GM18520 (cell line): ENCODE results near the gene MYOM1.
"Not testable (repeated sequence)": the region's sequence is repeated elsewhere in the genome, so short reads cannot be mapped to it uniquely, and the experiment has no call there.

ENCODE experiments used
- ATAC-seq: cut with Tn5 transposase; IDR thresholded peaks from one replicate; pipeline ENCODE4 v1.9.1; 2021; ENCODE audit not compliant: unreplicated experiment

The MYOM1 gene

GRCh38 chr18:3041843-3042242, 177.9 kb downstream of the MYOM1 start:
- ATAC-seq, result no peak

- no peak for ATAC-seq
Observed at GRCh38 chr18:3040881-3041280, 178.9 kb downstream of the MYOM1 start.

- ATAC-seq, result no peak
Observed at GRCh38 chr18:3040173-3040572, 179.6 kb downstream of the MYOM1 start.

DNA sequence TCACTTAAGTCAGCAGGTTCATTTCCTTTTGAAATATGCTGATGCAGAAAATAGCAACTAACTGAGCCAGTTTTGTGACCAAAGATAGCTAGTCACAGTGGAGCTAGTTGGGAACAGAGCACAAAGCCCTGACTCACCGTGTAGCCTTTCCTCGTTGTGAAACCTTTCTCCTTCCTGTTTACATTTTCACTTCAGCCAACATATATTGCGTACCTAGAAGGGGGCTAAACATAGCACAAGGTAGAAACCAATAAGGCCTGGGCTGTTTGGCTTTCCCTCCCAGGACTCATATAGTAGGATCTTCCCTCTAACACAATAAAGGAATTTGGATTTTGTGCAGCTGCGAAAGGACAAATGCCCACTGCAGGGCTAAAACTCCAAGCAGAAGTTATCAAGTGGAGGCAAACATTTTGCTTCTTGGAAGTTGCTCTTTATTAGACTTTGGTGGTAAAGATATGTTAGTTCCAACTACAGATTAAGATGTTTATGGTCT, 182.3 kb downstream of the MYOM1 start:
- peak; percentile 81 for ATAC-seq

GRCh38 chr18:3036108-3036507, 183.7 kb downstream of the MYOM1 start:
- ATAC-seq, result no peak

GRCh38 chr18:3035635-3036034, 184.1 kb downstream of the MYOM1 start:
- no peak for ATAC-seq

DNA sequence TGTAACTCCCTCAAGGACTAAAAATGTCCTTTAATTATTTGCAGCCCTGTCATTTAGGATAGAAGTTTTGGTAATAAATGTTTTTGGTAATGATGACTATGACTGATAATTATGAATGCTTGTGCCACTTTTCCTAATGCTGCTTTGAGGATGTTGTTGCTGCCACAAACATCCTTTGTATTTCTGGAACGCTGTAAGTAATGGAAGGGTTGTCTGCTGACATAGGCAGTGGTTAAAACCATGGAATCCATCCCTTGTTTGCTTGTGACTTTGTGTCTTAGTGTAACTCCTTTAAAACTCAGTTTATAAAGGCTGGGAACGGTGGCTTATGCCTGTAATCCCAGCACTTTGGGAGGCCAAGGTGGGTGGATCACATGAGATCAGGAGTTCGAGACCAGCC, 187.0 kb downstream of the MYOM1 start:
- ATAC-seq, result no peak

DNA sequence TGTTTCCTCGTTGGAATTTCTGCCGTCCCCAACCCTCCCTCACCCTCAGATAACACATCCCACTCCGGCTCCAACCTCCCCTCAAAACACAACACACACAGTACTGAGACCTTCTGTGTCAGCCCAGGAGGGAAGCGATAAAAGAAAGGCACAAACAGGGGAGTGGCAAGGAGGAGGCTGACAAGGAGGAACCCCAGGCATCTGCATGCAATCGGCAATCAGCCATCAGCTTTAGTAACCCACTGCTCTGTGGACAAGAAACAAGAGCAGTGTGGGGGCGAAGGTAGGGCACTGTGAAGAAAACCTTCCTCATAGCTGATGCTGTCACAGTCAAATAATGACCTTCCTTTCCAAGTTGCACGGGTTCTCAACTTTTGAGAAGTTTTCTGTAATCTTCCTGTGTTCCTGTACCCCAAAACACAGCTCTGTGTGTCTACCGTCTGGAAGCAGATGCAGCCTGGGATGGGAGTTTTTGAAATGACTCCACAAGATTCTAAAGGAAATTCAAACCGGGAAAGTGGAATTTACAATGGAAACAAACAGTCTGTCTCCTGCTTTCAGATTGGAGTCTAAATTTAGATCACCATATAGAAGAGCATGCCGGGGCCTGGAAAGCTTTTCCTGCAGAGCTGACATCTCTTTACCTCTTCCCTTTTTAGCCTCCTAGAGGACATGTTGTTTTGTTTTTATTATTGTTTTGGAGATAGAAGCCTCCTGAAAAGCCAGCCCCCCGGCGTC, 190.4 kb downstream of the MYOM1 start:
- ATAC-seq, result no peak

DNA sequence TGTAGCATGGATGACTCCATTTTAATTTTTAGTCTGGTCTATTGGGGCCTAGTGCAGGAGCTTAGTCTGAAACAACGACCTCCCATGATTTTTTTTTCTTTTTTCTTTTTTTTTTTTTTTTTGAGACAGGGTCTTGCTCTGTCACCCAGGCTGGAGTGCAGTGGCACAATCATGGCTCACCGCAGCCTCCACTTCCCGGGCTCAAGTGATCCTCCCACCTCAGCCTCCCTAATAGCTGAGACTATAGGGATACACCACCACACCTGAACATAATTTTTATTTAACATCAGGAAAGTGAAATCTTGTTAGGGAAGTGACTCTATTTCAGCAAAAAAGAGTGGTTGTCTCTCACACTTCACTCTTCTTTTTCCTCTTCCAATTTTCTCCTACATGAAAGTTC, 191.7 kb downstream of the MYOM1 start:
- ATAC-seq, result not testable (repeated sequence)

DNA sequence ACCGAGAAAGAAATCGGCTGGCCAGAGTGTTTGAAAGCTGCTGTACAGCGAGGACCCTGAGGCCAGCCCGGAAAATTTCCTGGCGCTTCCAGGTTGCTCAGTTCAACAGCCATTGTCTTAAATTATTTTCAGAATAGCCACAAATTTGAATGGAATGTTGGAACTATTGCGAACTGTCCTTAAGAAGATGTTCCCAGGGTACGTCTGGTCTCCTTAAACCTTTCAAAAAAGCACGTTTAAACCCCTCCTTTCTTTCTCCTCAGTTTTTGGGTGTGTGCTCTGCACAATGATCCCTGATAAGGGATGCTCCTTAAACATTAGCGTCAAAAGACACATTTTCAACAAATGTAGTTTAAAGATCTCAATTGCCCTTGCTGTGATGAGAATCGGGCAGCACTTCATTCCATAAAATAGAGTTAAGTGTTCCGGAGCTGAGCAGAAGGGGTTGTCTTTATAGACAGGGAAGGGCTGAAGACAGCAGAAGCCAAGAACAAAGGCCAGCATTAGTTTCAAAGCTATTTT, 192.3 kb downstream of the MYOM1 start:
- no peak for ATAC-seq

DNA sequence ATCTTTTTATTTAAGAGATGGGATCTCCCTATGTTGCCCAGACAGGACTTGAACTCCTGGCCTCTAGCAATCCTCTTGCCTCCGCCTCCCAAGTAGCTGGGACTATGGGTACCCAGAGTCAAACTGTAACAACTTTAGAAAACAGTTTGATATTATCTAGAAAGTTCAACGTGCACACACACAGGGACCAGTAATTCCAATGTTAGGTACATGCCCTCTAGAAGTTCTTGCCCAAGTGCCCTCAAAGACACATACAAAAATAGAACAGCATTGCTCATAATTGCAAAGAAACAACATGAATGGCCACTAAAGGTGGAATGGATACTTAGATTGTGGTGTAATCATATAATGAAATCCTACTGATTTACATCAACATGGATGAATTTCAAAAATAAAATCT, 194.2 kb downstream of the MYOM1 start:
- no peak for ATAC-seq

GRCh38 chr18:3023603-3024002, 196.2 kb downstream of the MYOM1 start:
- ATAC-seq, result not testable (repeated sequence)
